OCI-LY1 (cell line): Measurements from ENCODE around the gene SYN1.

Source experiments
- H2AFZ ChIP-seq: fragments of 200-600 bp; sonication (generic), shearing (Covaris generic); 2 replicates; pipeline ENCODE4 v1.6.0; 2014; ENCODE audit warnings: antibody characterized with exemption, mild to moderate bottlenecking, low read length
- H3F3A ChIP-seq: fragments of 200-600 bp; sonication (generic), shearing (Covaris generic); 2 replicates; pipeline ENCODE4 v1.6.0; 2014; ENCODE audit warnings: mild to moderate bottlenecking, antibody characterized with exemption, low read length, moderate library complexity; ENCODE audit not compliant: insufficient read depth
- H3K27ac ChIP-seq: fragments of 200-600 bp; sonication (generic); 2 replicates; pipeline ENCODE4 v1.5.1; 2014; ENCODE audit warnings: low read length, mixed run types, mild to moderate bottlenecking, low read depth; ENCODE audit not compliant: poor library complexity, severe bottlenecking
- H3K27me3 ChIP-seq: fragments of 200-600 bp; sonication (generic); 2 replicates; pipeline ENCODE4 v1.6.0; 2014; ENCODE audit warnings: antibody characterized with exemption, mild to moderate bottlenecking, low read length, moderate library complexity; ENCODE audit not compliant: insufficient read depth
- H3K36me3 ChIP-seq: fragments of 200-600 bp; sonication (generic); 2 replicates; pipeline ENCODE4 v1.6.1; 2014; ENCODE audit warnings: mild to moderate bottlenecking, antibody characterized with exemption, low read length, moderate library complexity, mixed read lengths; ENCODE audit not compliant: insufficient read depth
- H3K4me1 ChIP-seq: fragments of 200-600 bp; sonication (generic); 2 replicates; pipeline ENCODE4 v1.5.1; 2014; ENCODE audit warnings: mild to moderate bottlenecking, low read length, moderate library complexity; ENCODE audit not compliant: insufficient read depth, severe bottlenecking
- H3K4me2 ChIP-seq: fragments of 200-600 bp; sonication (generic), shearing (Covaris generic); 2 replicates; pipeline ENCODE4 v1.6.1; 2014; ENCODE audit warnings: low read length
- H3K4me3 ChIP-seq: fragments of 200-600 bp; sonication (generic); 2 replicates; pipeline ENCODE4 v1.5.1; 2014; ENCODE audit warnings: low read length, low read depth, mild to moderate bottlenecking, mixed read lengths; ENCODE audit not compliant: poor library complexity, severe bottlenecking
- H3K79me2 ChIP-seq: fragments of 200-600 bp; shearing (Covaris generic); 2 replicates; pipeline ENCODE4 v1.6.1; 2016; ENCODE audit warnings: mixed run types, low read length, mixed read lengths; ENCODE audit not compliant: insufficient read depth
- H3K9ac ChIP-seq: fragments of 200-600 bp; sonication (generic), shearing (Covaris generic); 2 replicates; pipeline ENCODE4 v1.6.1; 2014; ENCODE audit warnings: mild to moderate bottlenecking, low read length, mixed read lengths
- H3K9me2 ChIP-seq: fragments of 200-600 bp; sonication (generic), shearing (Covaris generic); 2 replicates; pipeline ENCODE4 v1.6.1; 2014; ENCODE audit warnings: low read depth, mild to moderate bottlenecking, low read length, mixed read lengths
- H3K9me3 ChIP-seq: fragments of 200-600 bp; shearing (Covaris generic); 2 replicates; pipeline ENCODE4 v1.6.1; 2014; ENCODE audit warnings: low read length, mixed read lengths
- H4K20me1 ChIP-seq: fragments of 200-600 bp; sonication (generic), shearing (Covaris generic); 2 replicates; pipeline ENCODE4 v1.6.0; 2016; ENCODE audit warnings: mild to moderate bottlenecking, low read length; ENCODE audit not compliant: insufficient read depth
- CTCF ChIP-seq: fragments of 200-600 bp; sonication (generic), shearing (Covaris generic); IDR thresholded peaks from 2 replicates; pipeline ENCODE4 v1.5.1; 2017; ENCODE audit warnings: mild to moderate bottlenecking, antibody characterized with exemption, low read length, moderate library complexity, mixed read lengths
- EZH2 ChIP-seq: fragments of 200-600 bp; sonication (generic), shearing (Covaris generic); IDR thresholded peaks from 2 replicates; pipeline ENCODE4 v1.8.0; 2017; ENCODE audit warnings: borderline replicate concordance, mixed run types, mild to moderate bottlenecking, antibody characterized with exemption, low read length, moderate library complexity, mixed read lengths

SYN1 gene

GRCh38 chrX:47648376-47648775 lies 28.7 kb upstream of the SYN1 start:
- H3K4me2 ChIP-seq: peak overlapping the region; percentile 82; the same call in 1 of the 2 replicates
- H3K4me3 ChIP-seq: no peak overlapping the region
- H4K20me1 ChIP-seq: no peaks in the 10 kb centered on the region
- no peaks in the 10 kb centered on the region for H3K79me2 ChIP-seq
- H3K9me2 ChIP-seq: no peaks in the 10 kb centered on the region
- no peaks in the 10 kb centered on the region for H3K27me3 ChIP-seq
- H3K9ac ChIP-seq: no peak overlapping the region
- peaks cover 23% of the 10 kb centered on the region for H3K4me1 ChIP-seq
- H3K9me3 ChIP-seq: no peaks in the 10 kb centered on the region
- H3K27ac ChIP-seq: no peak overlapping the region
- no peaks in the 10 kb centered on the region for H3F3A ChIP-seq
- TF ChIP-seq CTCF (no peak), EZH2 (no peak)
- peaks cover 21% of the 10 kb centered on the region for H3K36me3 ChIP-seq
- H2AFZ ChIP-seq: no peak overlapping the region

GRCh38 chrX:47646636-47647035 lies 27.0 kb upstream of the SYN1 start:
- Histone ChIP-seq H3K4me2 (no peak overlapping the region), H3K79me2 (no peaks in the 10 kb centered on the region), H3K4me3 (no peak overlapping the region), H4K20me1 (no peaks in the 10 kb centered on the region), H3K36me3 (peaks cover 26% of the 10 kb centered on the region), H3K9ac (no peak overlapping the region), H3K4me1 (peaks cover 22% of the 10 kb centered on the region), H3K27ac (no peak overlapping the region), H2AFZ (no peak overlapping the region), H3K9me3 (no peaks in the 10 kb centered on the region), H3F3A (no peaks in the 10 kb centered on the region), H3K9me2 (no peaks in the 10 kb centered on the region), H3K27me3 (no peaks in the 10 kb centered on the region)
- no peak for TF ChIP-seq CTCF

- no peak overlapping the region for H3K27ac ChIP-seq
- no peaks in the 10 kb centered on the region for H3F3A ChIP-seq
- no peak overlapping the region; the same call in 1 of the 2 replicates for H3K4me2 ChIP-seq
- H3K4me1 ChIP-seq: peaks cover 15% of the 10 kb centered on the region
- H3K4me3 ChIP-seq: no peak overlapping the region
- H3K27me3 ChIP-seq: no peaks in the 10 kb centered on the region
- H3K9ac ChIP-seq: no peak overlapping the region
- no peaks in the 10 kb centered on the region for H3K9me2 ChIP-seq
- H2AFZ ChIP-seq: no peak overlapping the region
- TF ChIP-seq EZH2 (no peak), CTCF (no peak)
- H3K79me2 ChIP-seq: no peaks in the 10 kb centered on the region
- no peaks in the 10 kb centered on the region for H4K20me1 ChIP-seq
- H3K36me3 ChIP-seq: peaks cover 36% of the 10 kb centered on the region
- H3K9me3 ChIP-seq: no peaks in the 10 kb centered on the region
These were observed 25.9 kb upstream of the SYN1 start for GRCh38 chrX:47645530-47645929.
